GM12878 (cell line): ENCODE data around the gene SPINK4. TPM values are rescaled to one million over a fixed set of nuclear protein-coding genes. Genes with fewer than 3 reads are reported as not detected.
A peak's percentile ranks its signal among the peaks of the same experiment; 100 is the strongest.

Experiments
- ATF2 ChIP-seq: IDR thresholded peaks from 2 replicates; pipeline ENCODE4 v1.6.1; 2012; ENCODE audit warnings: low read length, inconsistent platforms
- BACH1 ChIP-seq: fragments of 450-650 bp; IDR thresholded peaks from 2 replicates; pipeline ENCODE4 v1.6.1; 2017; ENCODE audit warnings: mild to moderate bottlenecking, borderline replicate concordance
- CBX5 ChIP-seq: sonication (generic); IDR thresholded peaks from 2 replicates; pipeline ENCODE4 v1.6.1; 2016; ENCODE audit warnings: low read depth, moderate library complexity, mild to moderate bottlenecking, inconsistent platforms
- CHD2 ChIP-seq: IDR thresholded peaks from 2 replicates; pipeline ENCODE4 v1.6.1; 2011; ENCODE audit warnings: low read depth, low read length, improper control_type of control experiment, borderline replicate concordance
- EGR1 ChIP-seq, 2 experiments: IDR thresholded peaks; 1 replicate in 1 of 2; 2 replicates in 1 of 2; pipeline ENCODE4 v1.6.1; 2011 to 2012; ENCODE audit warnings: low read depth in 2 of 2, low read length in 2 of 2, borderline replicate concordance in 1 of 2, mild to moderate bottlenecking in 1 of 2, moderate library complexity in 1 of 2
- GABPA ChIP-seq: IDR thresholded peaks from 2 replicates; pipeline ENCODE4 v1.6.1; 2014; ENCODE audit warnings: antibody characterized with exemption, low read depth, mild to moderate bottlenecking, inconsistent platforms
- HDGF ChIP-seq: fragments of 450-650 bp; IDR thresholded peaks from 2 replicates; pipeline ENCODE4 v1.6.1; 2016; ENCODE audit warnings: antibody characterized with exemption
- IRF3 ChIP-seq: fragments of 450-650 bp; IDR thresholded peaks from 2 replicates; pipeline ENCODE4 v1.6.1; 2014; ENCODE audit warnings: mild to moderate bottlenecking
- KLF5 ChIP-seq: fragments of 450-650 bp; IDR thresholded peaks from 2 replicates; pipeline ENCODE4 v1.6.1; 2014; ENCODE audit warnings: mild to moderate bottlenecking; ENCODE audit not compliant: partially characterized antibody
- MEF2A ChIP-seq: IDR thresholded peaks from 2 replicates; pipeline ENCODE4 v1.6.1; 2011; ENCODE audit warnings: low read depth, mild to moderate bottlenecking, low read length, moderate library complexity; ENCODE audit not compliant: insufficient read depth
- MEF2B ChIP-seq: fragments of 450-650 bp; IDR thresholded peaks from 2 replicates; pipeline ENCODE4 v1.6.1; 2018; ENCODE audit warnings: mild to moderate bottlenecking, moderate library complexity; ENCODE audit not compliant: partially characterized antibody, poor library complexity, severe bottlenecking
- NFYA ChIP-seq: IDR thresholded peaks from 2 replicates; pipeline ENCODE4 v1.6.1; 2011; ENCODE audit warnings: low read depth, mild to moderate bottlenecking, low read length, improper control_type of control experiment, borderline replicate concordance
- PAX5 ChIP-seq: IDR thresholded peaks from 2 replicates; pipeline ENCODE4 v1.6.1; 2011; ENCODE audit warnings: low read depth, low read length, borderline replicate concordance
- POLR2A ChIP-seq: IDR thresholded peaks from 2 replicates; pipeline ENCODE4 v1.6.1; 2011; ENCODE audit warnings: low read depth, mild to moderate bottlenecking, low read length
- RUNX3 ChIP-seq: IDR thresholded peaks from 2 replicates; pipeline ENCODE4 v1.6.1; 2012; ENCODE audit warnings: low read length, inconsistent platforms
- SKIL ChIP-seq: fragments of 450-650 bp; IDR thresholded peaks from 2 replicates; pipeline ENCODE4 v1.6.1; 2017; ENCODE audit warnings: mild to moderate bottlenecking, low read depth, inconsistent platforms; ENCODE audit not compliant: poor library complexity, severe bottlenecking
- SMC3 ChIP-seq: IDR thresholded peaks from 2 replicates; pipeline ENCODE4 v1.6.1; 2011; ENCODE audit warnings: low read length, improper control_type of control experiment, borderline replicate concordance
- SREBF2 ChIP-seq: IDR thresholded peaks from 2 replicates; pipeline ENCODE4 v1.6.1; 2012; ENCODE audit warnings: mild to moderate bottlenecking, low read length
- WRNIP1 ChIP-seq: IDR thresholded peaks from 2 replicates; pipeline ENCODE4 v1.6.1; 2011; ENCODE audit warnings: low read depth, low read length, improper control_type of control experiment, borderline replicate concordance
- YBX1 ChIP-seq: fragments of 450-650 bp; IDR thresholded peaks from 2 replicates; pipeline ENCODE4 v1.6.1; 2016; ENCODE audit warnings: antibody characterized with exemption
- YY1 ChIP-seq: IDR thresholded peaks from 2 replicates; pipeline ENCODE4 v1.6.1; 2011; ENCODE audit warnings: low read depth, mild to moderate bottlenecking, low read length
- ZBED1 ChIP-seq: IDR thresholded peaks from 2 replicates; pipeline ENCODE4 v1.6.1; 2016; ENCODE audit warnings: borderline replicate concordance
- ZBTB40 ChIP-seq: fragments of 450-650 bp; IDR thresholded peaks from 2 replicates; pipeline ENCODE4 v1.6.1; 2016; ENCODE audit warnings: mild to moderate bottlenecking, moderate library complexity, borderline replicate concordance
- ZNF274 ChIP-seq: IDR thresholded peaks from one replicate; pipeline ENCODE4 v1.8.0; 2011; ENCODE audit not compliant: insufficient read length, insufficient read depth
- polyA plus RNA-seq, 11 experiments: library from polyadenylated mRNA; depleted of rRNA in 4 of 11; unstranded in 6 of 11; stranded (reverse) in 5 of 11; fragments of >200 nt; fragmentation: Nextera tagmentation in 4 of 11; fragmentation: Illumina TruSeq in 1 of 11; extraction: Ambion mirVana in 4 of 11; extraction: Trizol in 1 of 11; gene quantifications; 1 replicate in 1 of 11; 2 replicates in 10 of 11; pipeline versions ENCODE4 v1.2.1 to v1.2.3, GENCODE V29; 2011 to 2016; ENCODE audit warnings: inconsistent platforms in 2 of 11, missing spikeins in 2 of 11, low read depth in 1 of 11
- total RNA-seq, 4 experiments: library from RNA; depleted of rRNA in 3 of 4; stranded (reverse); fragments of >200 nt in 3 of 4; fragmentation: Illumina TruSeq in 1 of 4; extraction: Trizol in 1 of 4; gene quantifications; 2 replicates each; pipeline versions ENCODE4 v1.2.1 to v1.2.3, GENCODE V29; 2013 to 2021

The SPINK4 gene
- total and polyA plus RNA-seq, 10 of the 15 experiments (the other 5 are each of a cell fraction or from before 2014, with no cell fraction given): not detected

GRCh38 chr9:33294670-33295432 lies 54.9 kb downstream of the SPINK4 start (continued):
- no peak for TF ChIP-seq SKIL
- TF ChIP-seq POLR2A: no peak
- TF ChIP-seq IRF3: no peak
- no peak for TF ChIP-seq KLF5
- TF ChIP-seq YY1: no peak
- TF ChIP-seq CBX5: no peak
- peak; percentile 71 for TF ChIP-seq MEF2B
- TF ChIP-seq PAX5: no peak
- no peak for TF ChIP-seq ZBED1
- TF ChIP-seq BACH1: no peak
- TF ChIP-seq EGR1 (IDR thresholded peaks at IDR 0.05; ENCODE audit: borderline replicate concordance in 1 of 2, low read depth in 2 of 2, low read length in 2 of 2): no peak
- no peak for TF ChIP-seq SMC3
- TF ChIP-seq RUNX3: peak; percentile 15; the same call in 1 of the 2 replicates
- 0 out of 2 replicates have a peak, but pooled peaks have one; percentile 13 for TF ChIP-seq CHD2
- no peak for TF ChIP-seq YBX1
- no peak for TF ChIP-seq ZNF274
- TF ChIP-seq ATF2: no peak
- TF ChIP-seq WRNIP1: no peak
- TF ChIP-seq GABPA: no peak
- TF ChIP-seq ZBTB40: no peak
- TF ChIP-seq SREBF2: no peak
- no peak for TF ChIP-seq MEF2A
- TF ChIP-seq NFYA: no peak
- TF ChIP-seq HDGF: no peak
